A204.1 (cell line): ENCODE data around the gene MYOZ1.
"Not testable (repeated sequence)": the region's sequence is repeated elsewhere in the genome, so short reads cannot be mapped to it uniquely, and the experiment has no call there.

Experiments
- FAIRE-seq: peaks from 2 replicates; lab custom pipeline; 2012; peaks lifted over from hg19 to GRCh38; lab: Jason Lieb, UNC

MYOZ1 gene

DNA sequence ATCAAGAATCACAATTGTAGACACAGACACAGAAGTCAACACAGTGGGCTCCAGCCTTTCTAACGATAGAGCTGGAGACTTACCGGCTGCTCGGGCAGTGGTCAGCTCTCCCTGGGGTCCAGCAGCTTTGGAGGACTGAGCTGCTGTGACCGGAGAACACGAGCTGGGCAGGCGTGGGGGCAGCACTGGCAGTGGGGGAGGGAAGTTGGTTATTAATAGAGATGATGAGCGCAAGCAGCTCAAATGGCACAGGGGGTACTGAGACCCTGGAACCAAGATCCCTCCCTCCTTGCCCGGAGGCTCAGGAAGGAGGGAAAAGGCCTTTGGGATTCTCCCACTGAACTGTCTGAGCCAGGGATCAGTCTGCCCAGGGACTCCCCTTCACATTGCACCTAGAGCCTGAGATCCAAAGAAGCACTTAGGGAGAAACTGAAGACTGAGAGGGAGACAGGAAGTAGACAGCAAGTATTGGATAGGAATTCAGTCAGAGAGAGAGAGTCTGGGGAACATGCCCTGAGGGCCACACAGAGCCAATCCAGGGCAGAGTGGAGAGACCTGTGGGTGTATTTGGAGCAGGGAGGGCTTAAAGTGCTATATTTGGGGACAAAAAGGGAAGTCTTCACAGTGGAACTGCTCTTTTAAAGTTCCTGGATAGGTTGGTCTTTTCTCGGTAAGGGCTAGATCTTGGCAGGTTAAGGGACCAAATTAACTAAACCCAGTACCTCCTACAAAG, at the start of gene MYOZ1:
TSS of gene MYOZ1 (minus strand) at position 147 of the 733 bp plus-strand sequence. CDS start 1,457 bp downstream, outside the sequence.
- FAIRE-seq, result no peak

DNA sequence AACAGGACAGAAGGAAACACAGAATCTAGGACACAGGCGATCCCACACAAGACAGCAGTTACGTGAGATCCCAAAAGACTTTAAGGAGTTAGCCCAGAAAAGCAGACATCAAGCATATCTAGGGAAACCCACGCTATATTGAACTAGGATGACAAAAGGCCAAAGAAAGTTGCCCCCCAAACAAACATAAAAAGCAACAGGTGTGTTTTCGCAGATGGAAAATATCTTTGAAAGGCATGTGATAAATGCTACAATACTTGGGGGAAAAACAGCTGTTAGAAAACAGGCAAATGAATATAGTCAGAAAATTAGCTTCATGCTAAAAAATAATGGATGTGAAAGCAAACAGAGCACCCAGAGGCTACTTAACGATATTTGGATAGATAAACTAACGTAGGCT, 49.5 kb upstream of the MYOZ1 start:
- not testable (repeated sequence) for FAIRE-seq

GRCh38 chr10:73689596-73689995, 48.3 kb upstream of the MYOZ1 start:
- FAIRE-seq, result not testable (repeated sequence)

DNA sequence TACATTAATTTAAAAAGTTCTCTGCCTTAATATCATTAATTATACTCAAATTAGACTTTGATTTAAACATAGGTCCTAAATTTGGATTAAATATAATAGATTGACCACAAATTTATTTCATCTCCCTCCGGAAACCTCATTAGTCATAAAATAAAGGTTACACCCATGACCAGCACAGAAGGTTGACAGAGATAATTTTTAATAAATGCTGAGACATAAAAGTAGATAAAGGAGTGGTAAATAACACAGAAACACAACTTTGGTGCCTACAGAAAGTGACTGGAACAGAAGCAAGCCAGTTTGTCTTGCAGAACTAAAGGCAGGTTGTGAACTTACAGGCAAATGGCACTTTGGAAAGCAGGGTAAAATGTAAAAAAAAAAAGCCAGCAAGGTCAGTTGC, 46.4 kb upstream of the MYOZ1 start:
- FAIRE-seq, result not testable (repeated sequence)

DNA sequence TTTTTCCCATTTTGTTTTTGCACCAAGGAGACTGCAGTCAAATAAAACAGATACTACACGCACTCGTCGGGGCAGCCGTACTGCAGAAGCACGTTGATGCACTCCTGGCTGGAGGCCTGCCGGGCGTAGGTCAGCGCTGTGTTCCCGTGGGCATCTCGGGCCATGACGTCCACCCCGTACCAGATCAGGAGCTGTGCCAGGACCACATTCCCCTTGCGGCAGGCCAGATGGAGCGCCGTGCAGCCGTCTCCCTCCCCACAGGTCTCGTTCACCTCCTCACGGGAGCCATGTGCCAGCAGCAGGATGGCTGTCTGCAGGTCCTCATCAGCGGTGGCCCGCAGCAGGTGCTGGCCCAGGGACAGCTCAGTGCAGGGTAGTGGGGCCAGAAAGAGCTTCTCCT, 33.3 kb upstream of the MYOZ1 start:
- not testable (repeated sequence) for FAIRE-seq

- FAIRE-seq, result not testable (repeated sequence)
Measured at GRCh38 chr10:73668378-73668777, 27.1 kb upstream of the MYOZ1 start.

- not testable (repeated sequence) for FAIRE-seq
Measured at GRCh38 chr10:73666153-73666809, 25.0 kb upstream of the MYOZ1 start.

DNA sequence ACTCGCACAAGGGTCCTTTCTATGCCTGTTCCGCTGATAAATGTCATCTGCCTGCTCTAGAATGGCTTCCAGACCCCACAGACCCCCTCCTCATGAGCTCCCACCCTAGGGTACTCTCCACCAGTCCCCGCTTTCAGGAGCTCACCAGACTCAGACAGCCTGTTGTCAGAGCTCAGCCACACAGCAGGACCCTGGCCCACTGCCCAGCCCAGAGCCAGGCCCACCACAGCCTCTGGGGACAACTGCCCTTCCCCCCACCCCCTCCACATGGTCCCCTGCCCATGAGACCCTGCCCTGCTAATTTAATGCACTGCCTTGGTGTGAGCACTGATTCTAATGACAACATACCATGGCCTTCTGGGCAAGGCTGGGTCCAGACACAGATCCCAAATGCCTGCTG, 24.3 kb upstream of the MYOZ1 start:
- not testable (repeated sequence) for FAIRE-seq

GRCh38 chr10:73664156-73665040, 23.1 kb upstream of the MYOZ1 start:
- not testable (repeated sequence) for FAIRE-seq

GRCh38 chr10:73663621-73664020, 22.3 kb upstream of the MYOZ1 start:
- not testable (repeated sequence) for FAIRE-seq

DNA sequence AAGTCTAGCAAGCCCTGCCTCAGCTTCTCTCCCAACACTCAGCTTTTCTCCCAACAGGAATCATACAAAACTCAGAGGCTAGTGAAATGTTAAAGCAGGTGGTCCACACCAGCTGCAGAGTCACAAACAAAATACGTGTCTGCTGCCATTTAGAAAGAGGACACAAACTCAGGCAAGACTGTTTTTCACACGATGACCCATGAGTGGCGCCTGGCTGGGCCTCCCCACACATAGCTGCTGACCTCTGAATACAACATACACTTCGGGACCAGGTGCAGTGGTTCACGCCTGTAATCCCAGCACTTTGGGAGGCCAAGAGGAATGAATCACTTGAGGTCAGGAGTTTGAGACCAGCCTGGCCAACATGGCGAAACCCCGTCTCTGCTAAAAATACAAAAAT, 21.4 kb upstream of the MYOZ1 start:
- not testable (repeated sequence) for FAIRE-seq

DNA sequence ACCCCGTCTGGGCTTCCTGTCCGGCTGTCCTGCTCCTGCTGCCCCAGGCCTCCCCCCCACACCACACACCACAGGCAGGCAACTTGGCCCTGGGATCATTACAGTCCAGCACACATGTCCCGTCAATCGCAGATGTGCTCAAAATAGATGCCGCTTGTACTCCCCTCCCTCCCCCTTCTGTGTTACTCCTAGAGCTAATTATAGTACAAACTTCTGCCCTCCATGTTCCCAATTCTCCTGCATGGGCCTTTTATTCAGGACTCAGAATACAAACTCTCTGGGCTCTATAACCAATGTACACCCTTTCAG, 14.7 kb upstream of the MYOZ1 start, which contains the start of gene SYNPO2L:
TSS of gene SYNPO2L (minus strand) at position 40 of the 309 bp plus-strand sequence. CDS start 107 bp downstream, outside the sequence.
- FAIRE-seq, result no peak

DNA sequence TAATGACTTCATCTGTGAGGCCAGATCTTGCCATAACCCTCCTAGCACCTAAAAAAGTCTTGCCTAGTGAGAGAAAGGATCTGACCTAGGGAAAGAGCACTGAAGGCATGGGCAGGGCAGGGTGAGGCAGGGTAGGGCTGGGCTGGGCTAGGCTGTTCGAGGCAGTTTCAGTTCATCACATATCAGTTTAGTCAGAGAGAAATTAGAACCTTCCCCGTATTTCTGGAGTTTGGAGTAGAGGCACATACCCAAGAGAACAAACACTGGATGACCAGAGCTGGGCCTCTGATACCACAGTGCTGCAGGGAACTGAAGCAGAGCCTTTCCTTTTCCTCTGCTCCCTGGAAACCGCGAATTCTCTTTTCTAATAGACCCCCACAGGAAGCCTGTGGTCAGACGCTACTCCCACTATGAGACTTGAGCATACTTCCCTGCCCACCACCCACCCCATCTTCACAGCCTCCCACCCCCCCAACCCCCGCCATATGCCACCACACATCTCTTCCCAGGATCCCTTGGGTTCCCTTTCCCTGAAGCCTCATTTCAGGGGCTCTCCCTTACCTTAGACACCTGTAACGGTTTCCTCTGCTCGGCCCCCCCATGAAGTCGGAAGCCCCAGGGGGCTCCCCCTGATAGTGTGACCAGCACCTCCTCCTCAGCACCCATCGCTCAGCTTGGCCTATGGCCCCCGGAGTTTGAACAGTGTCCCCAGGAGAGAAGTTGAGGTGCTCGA, 14.1 kb upstream of the MYOZ1 start:
- FAIRE-seq, result no peak

DNA sequence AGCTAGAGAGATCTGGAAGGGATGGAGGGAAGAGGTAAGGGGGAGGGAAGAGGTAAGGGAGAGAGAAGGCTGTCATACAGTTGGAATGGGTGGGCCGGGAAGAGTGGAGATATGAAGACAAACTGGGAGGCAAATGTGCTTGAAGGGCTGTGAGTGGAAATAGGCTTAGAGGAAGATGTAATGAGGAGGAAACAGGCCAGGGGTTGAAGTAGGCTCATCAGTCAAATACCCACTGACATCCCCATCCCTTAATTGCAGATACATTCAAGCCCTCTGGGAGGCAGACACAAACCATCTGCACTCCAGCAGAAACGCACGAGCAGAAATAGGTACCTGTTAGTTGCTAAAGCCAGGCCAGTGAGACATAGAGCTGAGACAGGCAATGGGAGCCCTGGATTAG, 12.4 kb upstream of the MYOZ1 start:
- no peak for FAIRE-seq

GRCh38 chr10:73653195-73653594, 11.9 kb upstream of the MYOZ1 start:
- no peak for FAIRE-seq

DNA sequence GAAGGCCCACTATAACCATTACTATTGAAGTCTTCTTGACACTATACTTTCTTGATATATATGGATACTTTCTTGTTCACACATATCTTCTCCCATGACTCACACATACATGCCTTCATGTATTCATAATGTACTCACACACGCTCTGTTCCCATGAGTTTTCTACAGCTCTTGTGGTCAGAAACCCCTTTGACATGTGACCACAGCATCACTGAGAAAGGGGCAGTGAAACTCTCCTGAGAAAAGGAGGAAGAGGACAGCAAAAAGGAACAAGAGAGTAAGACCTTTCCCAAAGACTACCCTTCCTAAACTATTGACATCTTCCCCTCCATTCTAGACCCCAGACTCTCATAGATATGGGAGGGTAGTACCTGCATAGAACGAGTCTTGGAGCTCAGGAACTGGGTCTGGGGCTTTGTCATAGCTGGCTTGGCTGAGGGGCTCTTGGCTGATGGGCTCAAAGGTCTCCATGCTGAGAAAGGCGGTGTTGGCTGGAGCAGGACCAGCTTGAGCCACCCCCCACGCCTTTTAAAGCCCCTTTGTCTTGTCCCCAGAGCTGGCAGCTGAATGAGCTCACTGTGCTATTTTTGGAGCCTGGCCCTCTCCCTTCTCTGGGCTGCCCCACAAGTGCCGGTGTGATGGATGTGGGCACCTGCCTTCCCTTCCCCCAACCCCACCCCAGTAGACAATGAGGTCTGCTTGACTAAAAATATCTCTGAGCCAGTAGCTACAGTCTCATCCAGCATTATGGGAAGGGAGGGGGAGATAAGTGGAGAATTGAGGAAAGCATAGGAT, 9.5 kb upstream of the MYOZ1 start:
- FAIRE-seq, result no peak

- no peak for FAIRE-seq
Measured at GRCh38 chr10:73649876-73650536, 8.7 kb upstream of the MYOZ1 start.

- FAIRE-seq, result no peak
Measured at GRCh38 chr10:73648975-73649829, 7.9 kb upstream of the MYOZ1 start.

DNA sequence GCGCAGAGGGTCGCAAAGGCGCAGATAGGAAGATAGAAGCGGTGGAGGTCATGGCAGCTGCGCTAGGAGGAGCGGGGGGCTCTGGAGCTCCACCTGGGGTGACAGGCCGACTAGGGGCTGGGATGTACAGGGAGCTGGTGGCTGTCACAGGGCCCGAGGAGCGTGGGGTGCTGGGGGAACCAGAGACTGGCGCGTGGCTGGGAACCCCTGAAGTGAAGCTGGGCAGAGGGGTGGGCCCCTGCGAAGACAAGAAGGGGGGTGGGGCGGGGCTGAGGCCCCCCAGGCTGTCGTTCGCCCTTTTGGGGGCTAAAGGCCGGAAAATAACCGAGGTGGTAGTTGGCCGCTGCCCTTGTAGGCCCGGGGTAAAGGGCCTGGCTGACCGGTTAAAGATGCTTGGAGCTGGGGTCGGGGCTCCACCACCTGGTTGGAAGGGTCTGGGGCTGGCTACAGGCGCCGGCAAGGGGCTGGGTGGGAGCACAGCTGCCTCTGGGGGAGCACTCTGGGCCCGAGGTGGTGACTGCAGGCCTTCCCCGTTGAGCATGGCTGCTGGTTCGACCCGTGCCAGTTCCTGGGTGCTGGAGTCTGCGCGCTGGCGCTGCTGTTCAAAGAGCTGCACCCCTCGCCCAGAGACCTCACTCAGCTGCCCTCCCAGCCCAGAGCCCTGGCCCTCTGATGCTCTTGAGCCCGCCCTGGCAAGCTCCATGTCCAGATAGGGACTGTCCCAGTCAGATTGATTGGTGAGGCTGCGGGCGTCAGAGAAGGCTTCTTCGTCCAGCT, 6.8 kb upstream of the MYOZ1 start:
- FAIRE-seq, result no peak
